ENCODE results near the gene ACSS1.

ACSS1 gene

GRCh38 chr20:25046181-25046641 lies 11.7 kb downstream of the ACSS1 start:
- in situ Hi-C loops (cut with HindIII; ENCODE audit: low sequenced_read_pairs): no loop called here
- TF ChIP-seq CTCF (IDR thresholded peaks at IDR 0.05; ENCODE audit: low read depth, low read length): no peak
- no peak overlapping the region for H3K4me3 ChIP-seq (ENCODE audit: low read depth, low read length)
- DNase-seq (ENCODE audit: low read depth, low spot score): no peak

- TF ChIP-seq CTCF (IDR thresholded peaks at IDR 0.05; ENCODE audit: low read depth, low read length): no peak
- in situ Hi-C loops (cut with HindIII; ENCODE audit: low sequenced_read_pairs): no loop called here
- no peak for DNase-seq (ENCODE audit: low read depth, low spot score)
- no peak overlapping the region for H3K4me3 ChIP-seq (ENCODE audit: low read depth, low read length)
Observed at GRCh38 chr20:25045343-25045712, 12.6 kb downstream of the ACSS1 start.

- no peak overlapping the region for H3K4me3 ChIP-seq (ENCODE audit: low read depth, low read length)
- DNase-seq (ENCODE audit: low read depth, low spot score): no peak
- TF ChIP-seq CTCF (IDR thresholded peaks at IDR 0.05; ENCODE audit: low read depth, low read length): no peak
- in situ Hi-C loops (cut with HindIII; ENCODE audit: low sequenced_read_pairs): no loop called here
Observed at GRCh38 chr20:25044660-25045342, 13.1 kb downstream of the ACSS1 start.

- in situ Hi-C loops (cut with HindIII; ENCODE audit: low sequenced_read_pairs): no loop called here
- no peak for TF ChIP-seq CTCF (IDR thresholded peaks at IDR 0.05; ENCODE audit: low read depth, low read length)
- no peak overlapping the region for H3K4me3 ChIP-seq (ENCODE audit: low read depth, low read length)
- DNase-seq (ENCODE audit: low read depth, low spot score): no peak
Observed at GRCh38 chr20:25044261-25044560, 13.7 kb downstream of the ACSS1 start.

GRCh38 chr20:25043499-25044260 lies 14.3 kb downstream of the ACSS1 start:
- in situ Hi-C loops (cut with HindIII; ENCODE audit: low sequenced_read_pairs): no loop called here
- H3K4me3 ChIP-seq (ENCODE audit: low read depth, low read length): no peak overlapping the region
- no peak for TF ChIP-seq CTCF (IDR thresholded peaks at IDR 0.05; ENCODE audit: low read depth, low read length)
- DNase-seq (ENCODE audit: low read depth, low spot score): no peak

GRCh38 chr20:25042531-25043498 lies 15.1 kb downstream of the ACSS1 start:
- no peak overlapping the region for H3K4me3 ChIP-seq (ENCODE audit: low read depth, low read length)
- no peak for DNase-seq (ENCODE audit: low read depth, low spot score)
- no peak for TF ChIP-seq CTCF (IDR thresholded peaks at IDR 0.05; ENCODE audit: low read depth, low read length)
- in situ Hi-C loops (cut with HindIII; ENCODE audit: low sequenced_read_pairs): no loop called here

All from astrocyte of the spinal cord (primary cell).